ENCODE measurements around the gene HNRNPUL1. TPM values are rescaled to one million over a fixed set of nuclear protein-coding genes. Genes with fewer than 3 reads are reported as not detected.

The HNRNPUL1 gene
- total RNA-seq, 1 experiment from 2014 or later, result 158 TPM

GRCh38 chr19:41323023-41323422 is 58.9 kb downstream of the HNRNPUL1 start:
- no TSS peak for BruUV-seq (replicated peaks)
- CTCF ChIA-PET, result no interaction called here

GRCh38 chr19:41323430-41324125 is 59.4 kb downstream of the HNRNPUL1 start:
- DNase-seq, result peak; percentile 72
- intact Hi-C loops (cut with micrococcal nuclease), result no loop called here
- TF ChIP-seq, protein P1, sequence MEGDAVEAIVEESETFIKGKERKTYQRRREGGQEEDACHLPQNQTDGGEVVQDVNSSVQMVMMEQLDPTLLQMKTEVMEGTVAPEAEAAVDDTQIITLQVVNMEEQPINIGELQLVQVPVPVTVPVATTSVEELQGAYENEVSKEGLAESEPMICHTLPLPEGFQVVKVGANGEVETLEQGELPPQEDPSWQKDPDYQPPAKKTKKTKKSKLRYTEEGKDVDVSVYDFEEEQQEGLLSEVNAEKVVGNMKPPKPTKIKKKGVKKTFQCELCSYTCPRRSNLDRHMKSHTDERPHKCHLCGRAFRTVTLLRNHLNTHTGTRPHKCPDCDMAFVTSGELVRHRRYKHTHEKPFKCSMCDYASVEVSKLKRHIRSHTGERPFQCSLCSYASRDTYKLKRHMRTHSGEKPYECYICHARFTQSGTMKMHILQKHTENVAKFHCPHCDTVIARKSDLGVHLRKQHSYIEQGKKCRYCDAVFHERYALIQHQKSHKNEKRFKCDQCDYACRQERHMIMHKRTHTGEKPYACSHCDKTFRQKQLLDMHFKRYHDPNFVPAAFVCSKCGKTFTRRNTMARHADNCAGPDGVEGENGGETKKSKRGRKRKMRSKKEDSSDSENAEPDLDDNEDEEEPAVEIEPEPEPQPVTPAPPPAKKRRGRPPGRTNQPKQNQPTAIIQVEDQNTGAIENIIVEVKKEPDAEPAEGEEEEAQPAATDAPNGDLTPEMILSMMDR (conservative IDR thresholded peaks at IDR 0.05; ENCODE audit: low read depth, low read length), result no peak
- TF ChIP-seq EZH2 (IDR thresholded peaks at IDR 0.05; ENCODE audit: low read length, unreplicated experiment) (no peak), EZH2phosphoT487 (IDR thresholded peaks at IDR 0.05; ENCODE audit: borderline replicate concordance, low read length) (no peak)

More at GRCh38 chr19:41323023-41323422, 58.9 kb downstream of the HNRNPUL1 start:
- Histone ChIP-seq H3F3A (ENCODE audit: low read length, unreplicated experiment) (peaks cover 7% of the 10 kb centered on the region), H4K20me1 (ENCODE audit: low read length) (no peaks in the 10 kb centered on the region), H3K79me2 (ENCODE audit: low read length) (peaks cover 6% of the 10 kb centered on the region), H3K27ac (ENCODE audit: low read length) (peak overlapping the region; percentile 97), H3K4me2 (ENCODE audit: low read length) (peak overlapping the region; percentile 69), H3K9me3 (ENCODE audit: low read length) (no peaks in the 10 kb centered on the region), H3K27me3 (ENCODE audit: low read length) (no peaks in the 10 kb centered on the region), H3K4me3 (ENCODE audit: low read length) (no peak overlapping the region), H3K9me2 (replicated peaks; ENCODE audit: low read length) (no peaks in the 10 kb centered on the region), H2AFZ (ENCODE audit: low read length) (no peak overlapping the region), H3K9ac (ENCODE audit: low read length) (peak overlapping the region; percentile 79), H3K36me3 (ENCODE audit: low read depth, low read length) (peaks cover 3% of the 10 kb centered on the region; the same call in 1 of the 2 replicates), H3K4me1 (ENCODE audit: insufficient read depth, low read length) (peaks cover 61% of the 10 kb centered on the region)
- TF ChIP-seq EZH2 (IDR thresholded peaks at IDR 0.05; ENCODE audit: low read length, unreplicated experiment) (no peak), EZH2phosphoT487 (IDR thresholded peaks at IDR 0.05; ENCODE audit: borderline replicate concordance, low read length) (no peak)
- TF ChIP-seq, protein P1 (conservative IDR thresholded peaks at IDR 0.05; ENCODE audit: low read depth, low read length), result no peak
- intact Hi-C loops (cut with micrococcal nuclease), result no loop called here
- ATAC-seq, result no peak
- no peak for DNase-seq
- POLR2A ChIA-PET (ENCODE audit: unreplicated experiment), result no interaction called here

GRCh38 chr19:41324231-41324702 is 60.1 kb downstream of the HNRNPUL1 start:
- Histone ChIP-seq H3K9me2 (replicated peaks; ENCODE audit: low read length) (no peaks in the 10 kb centered on the region), H3K79me2 (ENCODE audit: low read length) (peaks cover 6% of the 10 kb centered on the region), H3K9me3 (ENCODE audit: low read length) (no peaks in the 10 kb centered on the region), H3K4me3 (ENCODE audit: low read length) (no peak overlapping the region), H4K20me1 (ENCODE audit: low read length) (no peaks in the 10 kb centered on the region), H3K27ac (ENCODE audit: low read length) (peak overlapping the region; percentile 97), H3K4me1 (ENCODE audit: insufficient read depth, low read length) (peaks cover 73% of the 10 kb centered on the region), H3K4me2 (ENCODE audit: low read length) (peak overlapping the region; percentile 65; the same call in 1 of the 2 replicates), H3K36me3 (ENCODE audit: low read depth, low read length) (no peaks in the 10 kb centered on the region), H3K27me3 (ENCODE audit: low read length) (no peaks in the 10 kb centered on the region), H3K9ac (ENCODE audit: low read length) (peak overlapping the region; percentile 79), H3F3A (ENCODE audit: low read length, unreplicated experiment) (peaks cover 7% of the 10 kb centered on the region), H2AFZ (ENCODE audit: low read length) (no peak overlapping the region)
- intact Hi-C loops (cut with micrococcal nuclease), result no loop called here
- CTCF ChIA-PET, result no interaction called here
- TF ChIP-seq EZH2phosphoT487 (IDR thresholded peaks at IDR 0.05; ENCODE audit: borderline replicate concordance, low read length) (no peak), EZH2 (IDR thresholded peaks at IDR 0.05; ENCODE audit: low read length, unreplicated experiment) (no peak)
- TF ChIP-seq, protein P1 (conservative IDR thresholded peaks at IDR 0.05; ENCODE audit: low read depth, low read length), result no peak
- DNase-seq (no peak), ATAC-seq (no peak)
- BruUV-seq (replicated peaks), result TSS peak; percentile 19
- POLR2A ChIA-PET (ENCODE audit: unreplicated experiment), result no interaction called here

More at GRCh38 chr19:41323430-41324125, 59.4 kb downstream of the HNRNPUL1 start:
- peaks cover 67% of the 10 kb centered on the region for H3K4me1 ChIP-seq (ENCODE audit: insufficient read depth, low read length)
- H3F3A ChIP-seq (ENCODE audit: low read length, unreplicated experiment), result peaks cover 7% of the 10 kb centered on the region
- no peak overlapping the region for H2AFZ ChIP-seq (ENCODE audit: low read length)
- peak; percentile 36 for ATAC-seq
- H3K27ac ChIP-seq (ENCODE audit: low read length), result peak overlapping the region; percentile 97
- no peaks in the 10 kb centered on the region for H3K9me2 ChIP-seq (replicated peaks; ENCODE audit: low read length)
- H3K4me2 ChIP-seq (ENCODE audit: low read length), result peak overlapping the region; percentile 69
- CTCF ChIA-PET, result no interaction called here
- peaks cover 3% of the 10 kb centered on the region; the same call in 1 of the 2 replicates for H3K36me3 ChIP-seq (ENCODE audit: low read depth, low read length)
- no peaks in the 10 kb centered on the region for H4K20me1 ChIP-seq (ENCODE audit: low read length)
- H3K79me2 ChIP-seq (ENCODE audit: low read length), result peaks cover 6% of the 10 kb centered on the region
- POLR2A ChIA-PET (ENCODE audit: unreplicated experiment), result no interaction called here
- BruUV-seq (replicated peaks), result no TSS peak
- H3K27me3 ChIP-seq (ENCODE audit: low read length), result no peaks in the 10 kb centered on the region
- H3K9me3 ChIP-seq (ENCODE audit: low read length), result no peaks in the 10 kb centered on the region
- peak overlapping the region; percentile 79 for H3K9ac ChIP-seq (ENCODE audit: low read length)
- H3K4me3 ChIP-seq (ENCODE audit: low read length), result no peak overlapping the region
